SK-N-SH (cell line): ENCODE results near the gene ZNHIT2.

Experiments
- CHD2 ChIP-seq: fragments of 150-350 bp; IDR thresholded peaks from 2 replicates; pipeline ENCODE4 v1.6.1; 2018; ENCODE audit warnings: low read length; ENCODE audit not compliant: partially characterized antibody
- CTCF ChIP-seq: fragments of 200-600 bp; sonication (generic); IDR thresholded peaks from 2 replicates; pipeline ENCODE4 v1.6.1; 2017; ENCODE audit warnings: antibody characterized with exemption, mild to moderate bottlenecking, moderate library complexity
- EP300 ChIP-seq, 2 experiments: IDR thresholded peaks; 2 replicates each; pipeline versions ENCODE4 v1.4.0 to v1.6.1; 2012; ENCODE audit warnings: borderline replicate concordance in 1 of 2, low read depth in 1 of 2, low read length in 1 of 2
- EZH2phosphoT487 ChIP-seq: fragments of 200-600 bp; sonication (generic); IDR thresholded peaks from 2 replicates; pipeline ENCODE4 v1.6.1; 2017; ENCODE audit warnings: low read depth, mixed run types, mild to moderate bottlenecking, antibody characterized with exemption, moderate library complexity, borderline replicate concordance
- FOXM1 ChIP-seq: IDR thresholded peaks from 2 replicates; pipeline ENCODE4 v1.4.0; 2012; ENCODE audit warnings: low read depth, mild to moderate bottlenecking
- RAD21 ChIP-seq: IDR thresholded peaks from 2 replicates; pipeline ENCODE4 v1.6.1; 2012; ENCODE audit warnings: mild to moderate bottlenecking, low read length
- RCOR1 ChIP-seq: fragments of 150-350 bp; IDR thresholded peaks from 2 replicates; pipeline ENCODE4 v1.6.1; 2017; ENCODE audit warnings: antibody characterized with exemption, low read length
- SIN3A ChIP-seq: IDR thresholded peaks from 2 replicates; pipeline ENCODE4 v1.6.1; 2012; ENCODE audit warnings: low read depth, mild to moderate bottlenecking, low read length, moderate library complexity, borderline replicate concordance
- TEAD4 ChIP-seq: IDR thresholded peaks from 2 replicates; pipeline ENCODE4 v1.4.0; 2012; ENCODE audit warnings: mild to moderate bottlenecking, borderline replicate concordance; ENCODE audit not compliant: insufficient read depth
- TF ChIP-seq, protein P1 (sequence below): IDR thresholded peaks from 2 replicates; pipeline ENCODE4; 2012
- TF ChIP-seq, protein P2 (sequence below): IDR thresholded peaks from 2 replicates; pipeline ENCODE4 v1.6.1; 2012; ENCODE audit warnings: mild to moderate bottlenecking, low read depth, low read length, moderate library complexity
- TF ChIP-seq, protein P3 (sequence below): IDR thresholded peaks from 2 replicates; pipeline ENCODE4 v1.4.0; 2012; ENCODE audit warnings: low read depth, borderline replicate concordance

DNA sequence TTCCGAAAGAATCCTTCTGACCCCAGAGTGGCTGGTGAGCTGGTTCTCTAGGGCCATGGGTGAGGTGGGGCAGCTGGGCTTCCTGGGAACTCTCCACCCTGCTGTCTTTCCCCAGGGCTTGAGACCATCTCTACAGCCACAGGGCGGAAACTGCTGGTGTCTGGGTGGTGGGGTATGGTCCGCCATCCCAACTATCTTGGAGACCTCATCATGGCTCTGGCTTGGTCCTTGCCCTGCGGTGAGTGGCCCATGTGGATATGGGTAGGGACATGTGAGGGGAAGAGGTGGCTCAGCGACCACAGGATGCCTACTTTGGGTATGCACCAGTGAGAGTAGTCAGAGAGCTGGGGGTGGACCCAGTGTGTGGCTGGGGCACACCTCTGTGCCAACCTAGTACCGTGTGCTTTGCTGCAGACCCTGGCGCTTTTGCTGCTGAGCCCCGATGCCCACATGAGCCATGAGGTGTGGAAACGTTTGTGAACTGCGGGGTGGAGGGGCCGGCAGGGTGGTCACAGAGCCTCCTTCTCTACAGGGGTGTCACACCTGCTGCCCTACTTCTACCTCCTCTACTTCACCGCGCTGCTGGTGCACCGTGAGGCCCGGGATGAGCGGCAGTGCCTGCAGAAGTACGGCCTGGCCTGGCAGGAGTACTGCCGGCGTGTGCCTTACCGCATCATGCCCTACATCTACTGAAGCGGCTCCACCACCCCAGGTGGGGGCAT lies 2.0 kb downstream of the ZNHIT2 start:
- TF ChIP-seq CTCF (no peak), EP300 (IDR thresholded peaks at IDR 0.05; ENCODE audit: borderline replicate concordance in 1 of 2, low read depth in 1 of 2, low read length in 1 of 2) (no peak), RAD21 (no peak), TEAD4 (no peak), FOXM1 (no peak), RCOR1 (no peak), EZH2phosphoT487 (no peak), SIN3A (no peak), CHD2 (no peak)
- TF ChIP-seq, protein P1, sequence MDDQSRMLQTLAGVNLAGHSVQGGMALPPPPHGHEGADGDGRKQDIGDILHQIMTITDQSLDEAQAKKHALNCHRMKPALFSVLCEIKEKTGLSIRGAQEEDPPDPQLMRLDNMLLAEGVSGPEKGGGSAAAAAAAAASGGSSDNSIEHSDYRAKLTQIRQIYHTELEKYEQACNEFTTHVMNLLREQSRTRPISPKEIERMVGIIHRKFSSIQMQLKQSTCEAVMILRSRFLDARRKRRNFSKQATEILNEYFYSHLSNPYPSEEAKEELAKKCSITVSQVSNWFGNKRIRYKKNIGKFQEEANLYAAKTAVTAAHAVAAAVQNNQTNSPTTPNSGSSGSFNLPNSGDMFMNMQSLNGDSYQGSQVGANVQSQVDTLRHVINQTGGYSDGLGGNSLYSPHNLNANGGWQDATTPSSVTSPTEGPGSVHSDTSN, result no peak
- TF ChIP-seq, protein P2, sequence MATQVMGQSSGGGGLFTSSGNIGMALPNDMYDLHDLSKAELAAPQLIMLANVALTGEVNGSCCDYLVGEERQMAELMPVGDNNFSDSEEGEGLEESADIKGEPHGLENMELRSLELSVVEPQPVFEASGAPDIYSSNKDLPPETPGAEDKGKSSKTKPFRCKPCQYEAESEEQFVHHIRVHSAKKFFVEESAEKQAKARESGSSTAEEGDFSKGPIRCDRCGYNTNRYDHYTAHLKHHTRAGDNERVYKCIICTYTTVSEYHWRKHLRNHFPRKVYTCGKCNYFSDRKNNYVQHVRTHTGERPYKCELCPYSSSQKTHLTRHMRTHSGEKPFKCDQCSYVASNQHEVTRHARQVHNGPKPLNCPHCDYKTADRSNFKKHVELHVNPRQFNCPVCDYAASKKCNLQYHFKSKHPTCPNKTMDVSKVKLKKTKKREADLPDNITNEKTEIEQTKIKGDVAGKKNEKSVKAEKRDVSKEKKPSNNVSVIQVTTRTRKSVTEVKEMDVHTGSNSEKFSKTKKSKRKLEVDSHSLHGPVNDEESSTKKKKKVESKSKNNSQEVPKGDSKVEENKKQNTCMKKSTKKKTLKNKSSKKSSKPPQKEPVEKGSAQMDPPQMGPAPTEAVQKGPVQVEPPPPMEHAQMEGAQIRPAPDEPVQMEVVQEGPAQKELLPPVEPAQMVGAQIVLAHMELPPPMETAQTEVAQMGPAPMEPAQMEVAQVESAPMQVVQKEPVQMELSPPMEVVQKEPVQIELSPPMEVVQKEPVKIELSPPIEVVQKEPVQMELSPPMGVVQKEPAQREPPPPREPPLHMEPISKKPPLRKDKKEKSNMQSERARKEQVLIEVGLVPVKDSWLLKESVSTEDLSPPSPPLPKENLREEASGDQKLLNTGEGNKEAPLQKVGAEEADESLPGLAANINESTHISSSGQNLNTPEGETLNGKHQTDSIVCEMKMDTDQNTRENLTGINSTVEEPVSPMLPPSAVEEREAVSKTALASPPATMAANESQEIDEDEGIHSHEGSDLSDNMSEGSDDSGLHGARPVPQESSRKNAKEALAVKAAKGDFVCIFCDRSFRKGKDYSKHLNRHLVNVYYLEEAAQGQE, result no peak
- TF ChIP-seq, protein P3, sequence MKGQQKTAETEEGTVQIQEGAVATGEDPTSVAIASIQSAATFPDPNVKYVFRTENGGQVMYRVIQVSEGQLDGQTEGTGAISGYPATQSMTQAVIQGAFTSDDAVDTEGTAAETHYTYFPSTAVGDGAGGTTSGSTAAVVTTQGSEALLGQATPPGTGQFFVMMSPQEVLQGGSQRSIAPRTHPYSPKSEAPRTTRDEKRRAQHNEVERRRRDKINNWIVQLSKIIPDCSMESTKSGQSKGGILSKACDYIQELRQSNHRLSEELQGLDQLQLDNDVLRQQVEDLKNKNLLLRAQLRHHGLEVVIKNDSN, result no peak
